ENCODE measurements around the gene RUSF1.

DNA sequence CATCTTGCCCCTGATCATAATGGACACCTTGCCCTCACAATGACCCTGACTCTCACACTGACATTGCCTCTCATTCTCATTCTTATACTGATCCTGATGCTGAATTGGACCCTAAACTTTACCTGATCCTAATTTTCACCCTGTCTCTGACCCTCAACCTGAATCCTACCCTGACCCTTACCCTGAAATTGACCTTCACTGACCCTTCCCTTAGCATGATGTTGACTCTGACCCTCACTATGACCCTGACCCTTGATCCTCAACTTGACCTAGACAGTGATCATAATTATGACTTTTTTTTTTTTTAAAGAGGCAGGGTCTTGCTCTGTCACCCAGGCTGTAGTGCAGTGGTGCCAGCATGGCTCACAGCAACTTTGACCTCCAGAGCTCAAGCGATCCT is 22.9 kb upstream of the RUSF1 start:
- TF ChIP-seq, protein P1, sequence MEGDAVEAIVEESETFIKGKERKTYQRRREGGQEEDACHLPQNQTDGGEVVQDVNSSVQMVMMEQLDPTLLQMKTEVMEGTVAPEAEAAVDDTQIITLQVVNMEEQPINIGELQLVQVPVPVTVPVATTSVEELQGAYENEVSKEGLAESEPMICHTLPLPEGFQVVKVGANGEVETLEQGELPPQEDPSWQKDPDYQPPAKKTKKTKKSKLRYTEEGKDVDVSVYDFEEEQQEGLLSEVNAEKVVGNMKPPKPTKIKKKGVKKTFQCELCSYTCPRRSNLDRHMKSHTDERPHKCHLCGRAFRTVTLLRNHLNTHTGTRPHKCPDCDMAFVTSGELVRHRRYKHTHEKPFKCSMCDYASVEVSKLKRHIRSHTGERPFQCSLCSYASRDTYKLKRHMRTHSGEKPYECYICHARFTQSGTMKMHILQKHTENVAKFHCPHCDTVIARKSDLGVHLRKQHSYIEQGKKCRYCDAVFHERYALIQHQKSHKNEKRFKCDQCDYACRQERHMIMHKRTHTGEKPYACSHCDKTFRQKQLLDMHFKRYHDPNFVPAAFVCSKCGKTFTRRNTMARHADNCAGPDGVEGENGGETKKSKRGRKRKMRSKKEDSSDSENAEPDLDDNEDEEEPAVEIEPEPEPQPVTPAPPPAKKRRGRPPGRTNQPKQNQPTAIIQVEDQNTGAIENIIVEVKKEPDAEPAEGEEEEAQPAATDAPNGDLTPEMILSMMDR (conservative IDR thresholded peaks at IDR 0.05 in 1 of 2, IDR thresholded peaks at IDR 0.05 in 1 of 2; ENCODE audit: extremely low read depth in 1 of 2, insufficient read depth in 1 of 2, low read depth in 1 of 2, low read length in 2 of 2), result no peak
- no peak for TF ChIP-seq EZH2 (IDR thresholded peaks at IDR 0.05; ENCODE audit: borderline replicate concordance, low read length)

Data from mammary epithelial cell (primary cell).